Sigmoid colon (tissue), 4 donors: Measurements from ENCODE around the gene NOP14.

Experiments used
- EP300 ChIP-seq, 4 donors: sonication (generic); formaldehyde crosslinking; IDR thresholded peaks; one replicate each; pipeline ENCODE4 v1.6.1; 2017; ENCODE audit warnings: antibody characterized with exemption in 4 of 4
- POLR2A ChIP-seq, 2 donors: fragments of 450-650 bp; IDR thresholded peaks; one replicate each; pipeline ENCODE4 v1.6.1; 2016; ENCODE audit warnings: antibody characterized with exemption in 2 of 2, mild to moderate bottlenecking in 2 of 2, moderate library complexity in 2 of 2
- TF ChIP-seq, protein P1 (sequence below), 4 experiments: fragments of 450-650 bp in 3 of 4; fragments of 200-600 bp in 1 of 4; IDR thresholded peaks; one replicate each; pipeline ENCODE4 v1.5.1; 2016 to 2019; ENCODE audit warnings: antibody characterized with exemption in 4 of 4, mild to moderate bottlenecking in 3 of 4, moderate library complexity in 2 of 4

DNA sequence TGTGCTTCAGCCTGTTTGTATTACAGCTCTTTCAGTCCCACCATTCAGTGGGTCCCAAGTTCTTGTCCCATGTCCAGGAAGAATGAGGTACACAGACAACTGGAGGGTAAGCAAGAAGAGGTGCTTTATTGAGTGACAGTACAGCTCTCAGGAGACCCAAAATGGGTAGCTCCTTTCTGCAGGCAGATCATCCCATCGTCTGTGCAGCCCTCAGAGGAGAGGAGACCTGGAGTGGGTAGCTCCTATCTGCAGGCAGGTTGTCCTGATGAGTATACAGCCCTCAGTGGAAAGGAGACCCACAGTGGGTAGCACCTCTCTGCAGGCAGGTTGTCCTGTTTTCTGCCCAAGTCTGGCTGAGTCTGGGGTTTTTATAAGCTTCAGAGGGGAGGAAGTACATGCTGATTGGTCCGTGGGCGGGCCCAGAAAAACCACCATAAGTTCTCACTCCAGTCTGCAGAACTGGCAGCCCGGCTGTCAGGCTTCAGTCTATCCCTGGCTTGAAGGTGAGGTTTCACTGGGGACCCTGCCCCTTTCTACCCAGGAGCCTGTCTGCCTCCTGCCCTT is 18.1 kb upstream of the NOP14 start:
- TF ChIP-seq, protein P1, sequence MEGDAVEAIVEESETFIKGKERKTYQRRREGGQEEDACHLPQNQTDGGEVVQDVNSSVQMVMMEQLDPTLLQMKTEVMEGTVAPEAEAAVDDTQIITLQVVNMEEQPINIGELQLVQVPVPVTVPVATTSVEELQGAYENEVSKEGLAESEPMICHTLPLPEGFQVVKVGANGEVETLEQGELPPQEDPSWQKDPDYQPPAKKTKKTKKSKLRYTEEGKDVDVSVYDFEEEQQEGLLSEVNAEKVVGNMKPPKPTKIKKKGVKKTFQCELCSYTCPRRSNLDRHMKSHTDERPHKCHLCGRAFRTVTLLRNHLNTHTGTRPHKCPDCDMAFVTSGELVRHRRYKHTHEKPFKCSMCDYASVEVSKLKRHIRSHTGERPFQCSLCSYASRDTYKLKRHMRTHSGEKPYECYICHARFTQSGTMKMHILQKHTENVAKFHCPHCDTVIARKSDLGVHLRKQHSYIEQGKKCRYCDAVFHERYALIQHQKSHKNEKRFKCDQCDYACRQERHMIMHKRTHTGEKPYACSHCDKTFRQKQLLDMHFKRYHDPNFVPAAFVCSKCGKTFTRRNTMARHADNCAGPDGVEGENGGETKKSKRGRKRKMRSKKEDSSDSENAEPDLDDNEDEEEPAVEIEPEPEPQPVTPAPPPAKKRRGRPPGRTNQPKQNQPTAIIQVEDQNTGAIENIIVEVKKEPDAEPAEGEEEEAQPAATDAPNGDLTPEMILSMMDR (IDR thresholded peaks at IDR 0.05): no peak
- TF ChIP-seq POLR2A (IDR thresholded peaks at IDR 0.05) (no peak), EP300 (IDR thresholded peaks at IDR 0.05) (no peak)
